ENCODE results near the gene BASP1. TPM values are rescaled to one million over a fixed set of nuclear protein-coding genes. Genes with fewer than 3 reads are reported as not detected.

Gene BASP1
- total and polyA plus RNA-seq, 2 donors from 2014 or later, result 5.1 to 12.5 TPM

DNA sequence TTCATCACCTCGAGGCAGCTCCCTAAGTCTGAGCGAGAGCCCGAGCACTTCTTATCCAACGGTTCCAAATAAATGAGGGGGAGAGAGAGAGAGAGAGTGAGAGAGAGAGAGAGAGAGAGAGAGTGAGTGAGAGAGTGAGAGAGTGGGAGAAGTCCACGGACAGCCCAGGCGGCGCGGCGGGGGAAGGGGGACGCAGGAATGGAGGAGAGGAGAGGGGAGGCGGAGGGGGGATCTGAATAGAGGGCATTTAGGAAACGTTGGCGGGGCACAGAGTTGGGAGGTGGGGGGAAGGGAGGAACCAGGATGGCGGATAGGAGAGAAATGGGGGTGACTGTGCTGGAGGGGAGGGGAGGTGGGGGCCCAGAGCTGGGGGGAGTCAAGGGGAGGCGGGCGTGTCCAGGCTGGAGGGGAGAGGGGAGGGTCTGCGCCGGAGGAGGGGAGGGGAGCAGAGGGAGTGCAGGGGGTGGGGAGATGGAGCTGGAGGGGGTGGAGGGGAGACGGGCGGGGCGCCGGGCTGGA lies 398 bp upstream of the BASP1 start:
- H3K9ac ChIP-seq (ENCODE audit: low read length in 3 of 3), result no peak overlapping the region
- FAIRE-seq (no peak), DNase-seq (peak; percentile 80 to 93 (median 89))
- no peak for TF ChIP-seq CTCF (IDR thresholded peaks at IDR 0.05; ENCODE audit: borderline replicate concordance, extremely low read depth, insufficient read depth)
- no peaks in the 10 kb centered on the region for H3K27me3 ChIP-seq (ENCODE audit: control insufficient read depth, insufficient read depth, low read length)
- H3K4me3 ChIP-seq (ENCODE audit: low read length in 3 of 3), result peak overlapping the region in 1 of 3 donors; percentile 83
- no peaks in the 10 kb centered on the region for H3K9me3 ChIP-seq (ENCODE audit: control insufficient read depth in 2 of 3, insufficient read depth in 1 of 3, low read length in 3 of 3)
- H3K27ac ChIP-seq (ENCODE audit: low read depth in 2 of 2, low read length in 2 of 2), result no peak overlapping the region
- intact Hi-C loops (cut with DNase I), result loop anchor here (10.0 kb wide), 1 partner anchor 1098 kb away; no protein-coding TSS in a partner anchor
- peaks cover 0 to 4% (median 2%) of the 10 kb centered on the region in 3 donors for H3K4me1 ChIP-seq (ENCODE audit: control insufficient read depth in 2 of 3, insufficient read depth in 2 of 3, low read depth in 1 of 3, low read length in 3 of 3)
- no peaks in the 10 kb centered on the region for H3K36me3 ChIP-seq (ENCODE audit: control insufficient read depth in 2 of 3, insufficient read depth in 3 of 3, low read length in 3 of 3)

DNA sequence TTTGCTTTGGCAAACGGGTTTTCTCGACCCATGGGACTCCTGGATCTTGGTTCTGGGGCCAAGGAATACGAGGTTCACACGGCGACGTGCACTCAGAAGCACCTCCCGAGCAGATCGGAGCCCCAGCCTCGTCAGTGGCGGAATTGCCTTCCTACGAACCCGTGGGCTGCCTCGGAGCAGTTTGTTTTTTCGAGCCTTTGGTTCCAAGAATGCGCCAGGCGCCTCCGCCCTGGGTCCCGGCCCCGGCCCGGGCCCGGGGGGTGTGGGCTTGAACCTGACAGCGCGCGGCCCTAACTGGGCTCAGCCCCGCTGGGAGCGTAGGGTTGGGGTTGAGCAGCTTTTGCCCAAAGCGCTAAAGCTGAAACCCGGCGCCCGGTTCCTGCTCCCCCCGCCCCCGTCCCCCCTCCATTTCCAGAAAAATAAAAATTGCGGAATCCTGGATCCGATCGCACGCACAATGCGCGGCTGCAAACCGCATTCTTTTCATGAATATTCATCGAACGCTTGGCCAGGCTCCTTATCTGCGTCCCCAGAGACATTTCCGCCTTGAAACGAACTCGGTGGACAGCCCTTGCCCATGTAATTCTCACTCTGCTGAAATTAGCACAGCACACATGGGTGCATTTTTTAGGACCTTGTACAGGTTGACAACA lies 1.0 kb downstream of the BASP1 start:
- TF ChIP-seq CTCF (IDR thresholded peaks at IDR 0.05; ENCODE audit: borderline replicate concordance, extremely low read depth, insufficient read depth), result no peak
- Histone ChIP-seq H3K36me3 (ENCODE audit: control insufficient read depth in 2 of 3, insufficient read depth in 3 of 3, low read length in 3 of 3) (no peaks in the 10 kb centered on the region), H3K9me3 (ENCODE audit: control insufficient read depth in 2 of 3, insufficient read depth in 1 of 3, low read length in 3 of 3) (no peaks in the 10 kb centered on the region), H3K4me3 (ENCODE audit: low read length in 3 of 3) (peak overlapping the region; percentile 60 to 94 (median 60)), H3K9ac (ENCODE audit: low read length in 3 of 3) (peak overlapping the region in 1 of 3 donors; percentile 84), H3K4me1 (ENCODE audit: control insufficient read depth in 2 of 3, insufficient read depth in 2 of 3, low read depth in 1 of 3, low read length in 3 of 3) (peaks cover 0 to 4% (median 2%) of the 10 kb centered on the region in 3 donors), H3K27ac (ENCODE audit: low read depth in 2 of 2, low read length in 2 of 2) (peak overlapping the region in 1 of 2 donors; percentile 8), H3K27me3 (ENCODE audit: control insufficient read depth, insufficient read depth, low read length) (no peaks in the 10 kb centered on the region)
- FAIRE-seq (no peak), DNase-seq (peak; percentile 44 to 79 (median 64))
- intact Hi-C loops (cut with DNase I), result loop anchor here (10.0 kb wide), 1 partner anchor 1096 kb away; no protein-coding TSS in a partner anchor

GRCh38 chr5:17219006-17219422 lies 1.6 kb downstream of the BASP1 start:
- no peak overlapping the region for H3K27ac ChIP-seq (ENCODE audit: low read depth in 2 of 2, low read length in 2 of 2)

More at GRCh38 chr5:17219006-17219422, 1.6 kb downstream of the BASP1 start:
- Histone ChIP-seq H3K27me3 (ENCODE audit: control insufficient read depth, insufficient read depth, low read length) (no peaks in the 10 kb centered on the region), H3K36me3 (ENCODE audit: control insufficient read depth in 2 of 3, insufficient read depth in 3 of 3, low read length in 3 of 3) (no peaks in the 10 kb centered on the region), H3K4me1 (ENCODE audit: control insufficient read depth in 2 of 3, insufficient read depth in 2 of 3, low read depth in 1 of 3, low read length in 3 of 3) (peaks cover 0 to 4% (median 2%) of the 10 kb centered on the region in 3 donors), H3K9ac (ENCODE audit: low read length in 3 of 3) (peak overlapping the region in 1 of 3 donors; percentile 81), H3K4me3 (ENCODE audit: low read length in 3 of 3) (peak overlapping the region; percentile 39 to 94 (median 60)), H3K9me3 (ENCODE audit: control insufficient read depth in 2 of 3, insufficient read depth in 1 of 3, low read length in 3 of 3) (no peaks in the 10 kb centered on the region)
- no peak for FAIRE-seq
- intact Hi-C loops (cut with DNase I), result loop anchor here (10.0 kb wide), 1 partner anchor 1096 kb away; no protein-coding TSS in a partner anchor
- peak in 4 of 5 donors; percentile 79 to 91 (median 86) for DNase-seq
- TF ChIP-seq CTCF (IDR thresholded peaks at IDR 0.05; ENCODE audit: borderline replicate concordance, extremely low read depth, insufficient read depth), result no peak

All from kidney (tissue), 14 donors.